HFF-Myc (cell line): ENCODE results near the gene NADK2.

Experiments
- DNase-seq: peaks from one replicate; pipeline ENCODE4 v3.0.0-alpha.2; 2011; ENCODE audit warnings: low read depth; ENCODE audit errors: extremely low read depth
- H3K4me3 ChIP-seq: replicated peaks from 2 replicates; pipeline ENCODE4 v1.5.1; 2011; ENCODE audit warnings: low read depth, mild to moderate bottlenecking, control low read depth, low read length
- CTCF ChIP-seq: IDR thresholded peaks from 2 replicates; pipeline ENCODE4 v1.5.1; 2012; ENCODE audit warnings: mild to moderate bottlenecking, low read depth, low read length, control low read depth; ENCODE audit errors: missing control alignments

Gene NADK2

GRCh38 chr5:36246036-36246800 lies 4.5 kb upstream of the NADK2 start:
- no peak for DNase-seq
- no peak overlapping the region for H3K4me3 ChIP-seq
- TF ChIP-seq CTCF: no peak

- no peak for DNase-seq
- TF ChIP-seq CTCF: no peak
These were observed 2.4 kb upstream of the NADK2 start for GRCh38 chr5:36244076-36244475.

GRCh38 chr5:36243653-36244052 lies 1.9 kb upstream of the NADK2 start:
- H3K4me3 ChIP-seq: no peak overlapping the region
- no peak for TF ChIP-seq CTCF
- no peak for DNase-seq

More at GRCh38 chr5:36244076-36244475, 2.4 kb upstream of the NADK2 start:
- H3K4me3 ChIP-seq: no peak overlapping the region

- no peak for TF ChIP-seq CTCF
- H3K4me3 ChIP-seq: peak overlapping the region; percentile 68
- no peak for DNase-seq
These were observed 1.1 kb upstream of the NADK2 start for GRCh38 chr5:36242534-36243485.

GRCh38 chr5:36240779-36241630 lies 720 bp downstream of the NADK2 start:
- TF ChIP-seq CTCF: no peak
- H3K4me3 ChIP-seq: peak overlapping the region; percentile 68
- no peak for DNase-seq
